ENCODE measurements around the gene PREX1.
A peak's percentile ranks its signal among the peaks of the same experiment; 100 is the strongest.

Gene PREX1

DNA sequence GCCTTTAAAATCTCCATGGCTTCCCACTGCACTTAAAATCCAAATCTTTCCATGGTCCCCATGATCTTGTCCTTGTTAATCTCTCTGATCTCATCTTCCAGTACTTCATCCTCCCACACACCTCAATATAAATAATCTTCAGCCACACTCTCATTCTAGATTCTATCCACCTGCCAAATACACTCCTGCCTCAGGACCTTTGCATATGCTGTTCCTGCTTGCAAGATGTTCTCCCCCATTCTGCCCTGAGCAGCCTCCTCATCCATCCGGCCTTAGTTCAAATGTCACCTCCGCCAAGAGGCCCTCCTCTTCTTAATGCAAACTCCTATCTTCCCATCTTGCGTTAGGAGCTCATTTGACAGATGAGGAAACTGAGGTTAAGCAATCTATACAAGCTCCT, 77.4 kb downstream of the PREX1 start:
- no peak for DNase-seq

DNA sequence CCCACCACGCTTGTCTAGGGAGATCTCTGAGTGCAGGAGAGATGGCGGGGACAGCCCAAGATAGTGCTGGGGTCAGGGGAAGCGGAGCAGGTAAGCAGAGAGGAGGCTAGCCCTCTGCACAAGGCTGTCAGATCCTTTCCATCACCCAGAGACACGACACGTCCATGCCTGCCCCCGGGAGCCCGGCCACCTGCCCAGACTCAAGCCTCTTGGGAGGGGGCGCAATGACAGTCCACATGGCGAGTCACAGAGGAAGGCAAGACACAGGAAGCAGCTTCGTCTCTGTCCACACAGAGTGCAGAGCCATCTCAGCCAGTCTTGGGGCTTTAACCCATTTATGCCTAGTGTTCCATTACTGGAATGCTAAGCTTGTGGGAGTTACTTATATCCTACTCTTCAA, 78.4 kb downstream of the PREX1 start:
- no peak for DNase-seq

DNA sequence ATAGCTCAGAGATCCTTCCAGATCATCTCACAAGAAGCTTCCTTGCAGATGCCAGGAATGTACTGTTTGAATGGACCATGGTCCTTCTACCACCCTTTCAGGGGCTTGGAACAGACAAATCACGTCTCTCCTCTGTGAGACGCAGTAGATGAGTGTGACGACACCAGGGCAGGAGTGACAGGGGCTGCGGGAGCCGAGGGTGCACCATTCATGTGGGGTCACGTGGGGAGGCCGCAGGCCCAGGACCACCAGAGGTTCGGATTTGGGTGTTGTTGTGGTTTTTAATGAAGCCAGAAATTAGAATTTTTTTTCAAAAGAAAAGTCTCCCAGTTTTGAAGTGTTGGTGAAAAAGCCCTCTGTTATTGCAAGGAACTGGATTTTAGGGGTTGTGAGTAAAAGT, 79.2 kb downstream of the PREX1 start:
- DNase-seq: no peak

DNA sequence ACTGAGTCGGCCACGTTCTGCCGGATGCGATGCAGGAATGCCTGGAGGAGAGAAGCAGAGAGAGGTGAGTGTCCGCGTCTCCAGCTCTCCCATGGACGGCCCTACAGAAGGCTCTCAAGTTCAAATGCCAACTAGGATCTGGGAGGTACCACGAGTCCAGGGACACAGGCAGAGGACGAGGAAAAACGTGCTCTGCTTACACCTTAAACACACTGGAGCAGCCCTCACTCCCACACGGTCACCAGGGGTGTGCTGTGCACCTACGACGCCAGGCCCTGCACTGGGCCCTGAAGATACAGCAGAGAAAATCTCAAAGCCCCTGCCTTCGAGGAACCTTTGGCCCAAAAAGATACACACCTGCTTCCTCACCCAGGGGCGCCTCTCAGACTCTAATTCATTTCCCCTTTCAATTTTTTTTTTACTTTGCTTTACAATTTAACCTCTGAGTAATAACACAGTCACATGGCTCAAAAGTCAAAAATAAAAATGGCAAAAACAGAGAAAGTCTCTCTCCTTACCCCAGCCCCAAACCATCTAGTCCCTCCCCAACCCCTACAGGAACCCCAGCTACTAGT, 79.9 kb downstream of the PREX1 start:
- DNase-seq: no peak

DNA sequence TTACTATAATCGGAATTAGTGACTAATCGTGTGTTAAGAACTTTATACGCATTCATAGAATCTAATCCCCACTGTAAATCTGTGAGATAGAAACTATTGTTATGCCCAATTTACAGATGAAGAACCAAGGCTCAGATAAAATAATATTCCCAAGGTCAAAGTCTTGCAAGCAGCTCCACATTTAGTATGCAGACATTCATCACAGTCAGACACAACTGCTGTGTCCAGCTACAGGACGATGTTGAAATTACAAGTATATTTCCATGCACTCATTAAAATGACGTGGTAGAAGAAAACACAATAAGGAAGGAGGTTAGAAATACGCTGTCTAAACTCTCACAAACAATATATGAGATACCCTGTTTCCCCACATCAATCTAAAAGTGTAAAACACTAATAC, 82.5 kb downstream of the PREX1 start:
- DNase-seq: no peak

DNA sequence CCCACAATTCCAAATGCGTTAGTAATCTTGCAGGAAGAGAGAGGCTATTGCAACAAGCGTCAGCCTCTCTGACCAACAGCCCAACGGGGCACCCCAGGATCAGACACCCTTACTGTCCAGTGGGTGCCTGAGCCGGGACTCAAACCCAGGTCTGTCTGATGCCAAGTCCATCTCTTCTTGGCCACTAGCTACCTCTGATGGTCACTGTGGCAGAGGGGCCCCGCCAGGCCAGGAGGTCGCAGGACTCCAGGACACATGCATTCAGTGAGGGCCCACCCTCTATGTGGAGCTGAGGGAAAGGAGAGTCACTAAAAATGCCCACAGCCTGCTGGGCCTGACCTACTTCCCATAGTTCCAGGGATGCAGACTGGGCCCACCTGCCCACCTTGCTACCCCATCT, 83.3 kb downstream of the PREX1 start:
- no peak for DNase-seq

DNA sequence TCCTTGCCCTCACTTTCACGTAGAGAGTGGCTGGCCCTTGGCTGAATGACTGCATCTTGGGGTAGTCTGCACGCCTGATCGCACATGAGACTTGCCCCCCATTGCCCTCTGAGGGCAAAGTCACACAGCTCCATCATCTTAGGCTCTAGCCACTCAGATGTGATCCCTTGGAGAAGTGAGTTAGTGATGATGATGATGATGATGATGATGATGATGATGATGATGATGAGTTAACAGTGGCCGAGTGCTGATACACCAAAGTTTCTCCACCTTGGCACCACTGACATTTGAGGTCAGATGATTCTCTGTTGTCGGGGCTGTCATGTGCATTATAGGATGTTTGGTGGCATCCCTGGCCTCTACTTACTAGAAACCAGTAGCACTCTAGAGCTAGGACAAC, 84.0 kb downstream of the PREX1 start:
- no peak for DNase-seq

DNA sequence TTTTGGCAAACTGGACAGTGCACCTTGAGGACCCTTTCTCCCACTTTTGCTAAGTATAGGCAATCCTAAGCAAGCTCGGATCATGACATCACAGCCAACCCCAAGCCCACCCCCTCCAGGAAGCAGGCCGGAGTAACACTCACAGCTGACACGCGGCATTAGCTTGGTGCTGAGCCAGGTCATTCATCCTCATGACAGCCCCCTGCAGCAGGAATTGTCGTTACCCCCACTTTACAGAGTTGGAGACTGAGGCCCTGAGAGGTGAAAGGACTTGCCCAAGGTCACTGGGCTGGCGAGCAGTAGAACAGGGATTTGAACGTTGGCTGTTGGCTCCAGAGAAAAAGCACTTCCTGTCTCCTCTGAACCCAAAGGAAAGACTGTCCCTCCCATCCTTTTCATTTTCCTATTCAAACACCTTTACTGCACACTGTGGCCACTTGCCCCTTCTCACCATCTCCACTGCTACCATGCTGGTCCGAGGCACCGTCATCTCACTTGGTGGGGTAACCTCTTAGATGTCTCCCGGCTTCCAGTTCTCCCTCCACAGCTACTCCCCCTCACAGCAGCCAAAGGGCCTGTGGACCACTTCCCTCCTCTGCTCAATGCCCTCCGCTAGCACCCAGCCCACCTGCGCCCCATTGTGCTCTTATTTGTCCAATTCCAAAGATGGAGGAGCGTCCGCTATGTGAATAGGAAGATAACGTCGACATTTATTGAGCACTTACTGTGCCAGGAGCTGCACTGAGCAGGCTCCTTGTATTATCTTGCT, 84.7 kb downstream of the PREX1 start:
- DNase-seq: no peak

DNA sequence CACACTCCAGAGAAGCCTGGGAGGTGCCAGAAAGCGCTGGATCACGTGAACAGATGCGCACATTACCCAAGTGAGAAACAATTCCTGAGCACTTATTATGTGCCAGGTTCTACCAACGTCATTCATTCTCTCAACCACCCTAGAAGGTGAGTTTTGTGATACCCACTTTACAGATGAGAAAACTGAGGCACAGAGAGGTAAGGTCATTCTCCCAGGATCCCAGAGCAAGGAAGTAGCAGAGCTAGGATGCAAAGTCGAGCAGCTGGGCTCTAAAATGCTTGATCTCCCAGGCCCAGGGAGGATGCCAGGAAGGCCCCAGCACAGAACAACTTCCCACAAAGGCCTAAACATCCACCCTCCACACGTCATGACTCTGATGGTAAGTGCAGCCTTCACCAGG, 85.6 kb downstream of the PREX1 start:
- DNase-seq: no peak

DNA sequence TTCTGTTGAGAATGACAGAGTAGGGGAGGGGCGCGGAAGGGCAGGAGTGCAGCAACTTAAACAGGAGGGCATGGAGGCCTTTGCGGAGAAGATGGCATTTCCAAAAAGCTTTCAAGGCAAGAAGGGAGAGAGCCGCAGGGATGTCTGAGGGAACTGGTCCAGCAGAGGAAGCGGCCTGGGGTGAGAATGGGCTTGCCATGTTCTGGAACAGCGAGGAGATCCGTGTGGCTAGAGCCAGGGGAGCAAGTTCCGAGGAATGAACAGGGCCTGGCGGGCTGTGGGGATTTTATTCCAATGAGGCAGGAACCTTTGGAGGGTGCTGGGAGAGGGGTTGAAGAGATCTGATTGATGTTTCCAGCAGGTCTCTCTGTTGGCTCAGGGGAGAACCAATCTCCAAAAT, 86.1 kb downstream of the PREX1 start:
- DNase-seq: no peak

DNA sequence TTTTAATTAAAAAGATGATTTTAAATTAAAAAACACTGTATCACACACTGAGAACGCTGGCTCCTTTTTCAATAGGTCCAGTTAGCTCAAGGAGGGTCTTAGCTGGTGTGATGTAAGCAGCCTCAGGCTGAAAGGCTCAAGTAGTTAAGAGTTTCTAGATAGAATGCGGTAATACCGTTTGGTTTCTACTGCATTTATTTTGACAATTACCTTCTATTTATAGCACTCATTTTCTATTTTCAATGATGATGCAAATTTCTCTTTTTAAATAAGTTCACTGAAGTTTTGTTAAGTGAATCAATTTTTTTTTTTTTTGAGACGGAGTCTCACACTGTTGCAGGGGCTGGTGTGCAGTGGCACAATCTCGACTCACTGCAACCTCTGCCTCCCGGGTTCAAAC, 87.1 kb downstream of the PREX1 start:
- DNase-seq: no peak

DNA sequence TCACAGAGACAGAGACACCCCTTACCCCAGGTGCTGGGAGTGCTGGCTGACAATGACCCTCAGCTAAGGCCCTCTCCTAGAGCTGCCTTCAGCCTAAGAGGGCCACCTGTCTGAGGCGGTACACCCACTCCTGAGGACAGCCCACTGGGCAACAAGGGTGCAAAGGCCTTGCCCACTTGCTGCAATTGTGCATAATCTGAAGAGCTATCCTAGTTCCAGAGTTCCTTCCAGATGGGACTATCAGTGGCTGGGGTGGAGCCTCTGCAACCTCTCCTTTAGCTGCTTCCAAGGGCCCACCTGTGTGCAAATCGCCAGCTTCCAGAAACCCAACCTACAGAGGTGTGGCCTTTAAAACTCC, 87.5 kb downstream of the PREX1 start:
- no peak for DNase-seq

DNA sequence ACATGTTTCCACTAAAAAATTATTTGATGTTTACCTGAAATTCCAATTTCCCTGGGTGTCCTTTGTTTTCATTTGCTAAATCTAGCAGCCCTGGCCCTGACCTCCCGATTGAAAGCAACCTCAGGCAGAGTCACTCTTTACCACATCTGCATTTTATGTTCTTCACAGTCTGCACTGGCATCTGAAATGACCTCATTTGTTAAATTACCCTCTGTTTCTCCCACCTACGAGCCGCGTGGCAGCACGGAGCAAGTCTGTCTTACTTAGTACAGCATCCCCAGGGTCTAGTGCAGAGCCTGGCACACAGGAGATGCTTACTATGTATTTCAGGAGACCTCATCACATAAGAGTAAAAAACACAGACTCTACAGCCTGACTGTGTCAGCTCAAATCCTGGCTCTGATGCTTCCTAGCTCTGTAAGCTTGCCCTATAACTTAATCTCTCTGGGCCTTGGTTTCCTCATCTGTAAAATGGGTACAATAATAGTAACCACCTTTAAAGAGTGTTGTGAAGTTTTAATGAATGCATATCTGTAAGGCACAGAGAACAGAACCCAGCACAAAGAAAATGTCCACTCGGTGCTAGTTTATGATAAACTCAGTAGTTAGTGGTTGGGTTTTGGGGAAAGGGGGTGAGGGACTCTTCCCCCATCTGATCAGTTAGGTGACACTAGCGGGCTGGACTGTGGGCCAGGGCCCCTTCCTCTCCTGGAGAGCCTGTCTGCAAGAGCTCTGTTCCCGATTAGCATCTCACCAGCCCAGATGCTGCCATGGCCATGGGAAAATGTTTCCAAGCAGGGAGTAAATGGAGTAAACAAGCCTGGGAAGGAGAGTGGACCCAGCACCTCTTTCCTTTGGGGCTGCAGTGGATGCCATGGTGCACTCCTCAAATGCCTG, 88.2 kb downstream of the PREX1 start:
- DNase-seq: peak in 2 of 5 experiments; percentile 37 to 89

DNA sequence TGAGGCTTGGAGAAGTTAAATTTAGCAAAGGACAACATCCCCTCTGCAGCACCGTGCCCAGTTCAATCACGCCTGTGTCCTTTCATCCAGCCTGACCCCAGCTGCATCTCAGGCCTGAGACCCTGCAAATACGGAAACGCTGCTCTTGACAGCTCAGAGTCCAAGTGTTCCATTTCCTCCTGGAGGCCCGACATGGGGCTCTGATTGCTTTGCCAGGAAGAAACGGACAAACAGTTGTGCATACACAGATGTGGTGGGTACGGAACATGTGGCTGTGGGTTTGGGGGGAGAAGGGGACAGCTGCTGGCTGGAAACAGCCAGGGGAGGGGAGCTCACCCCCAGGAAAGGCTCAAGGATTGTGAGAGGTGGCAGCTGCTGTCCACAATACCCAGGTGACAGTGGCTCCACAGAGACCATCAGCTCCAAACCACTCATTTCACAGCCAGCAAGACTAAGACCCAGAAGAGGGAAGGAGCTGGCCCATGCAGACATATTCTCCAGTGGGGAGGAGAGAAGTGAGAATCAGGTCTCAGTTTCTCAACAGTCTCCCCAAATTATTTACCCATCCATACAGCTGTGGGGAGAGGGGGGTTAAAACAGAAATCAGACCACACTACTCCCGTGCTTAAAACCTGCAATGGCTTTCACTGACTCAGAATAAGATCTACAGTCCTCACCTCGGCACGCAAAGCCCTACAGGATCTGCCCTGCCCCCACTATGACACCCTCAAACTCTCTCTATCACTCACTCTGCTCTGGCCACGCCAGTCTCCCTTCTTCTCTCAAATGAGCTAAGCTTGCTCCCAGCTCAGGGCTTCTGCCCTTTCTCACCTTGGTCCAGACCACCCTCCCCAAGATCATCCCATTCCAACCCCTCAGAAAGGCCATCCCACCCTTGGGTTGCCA, 89.1 kb downstream of the PREX1 start:
- peak in 2 of 5 experiments; percentile 55 to 98 for DNase-seq

DNA sequence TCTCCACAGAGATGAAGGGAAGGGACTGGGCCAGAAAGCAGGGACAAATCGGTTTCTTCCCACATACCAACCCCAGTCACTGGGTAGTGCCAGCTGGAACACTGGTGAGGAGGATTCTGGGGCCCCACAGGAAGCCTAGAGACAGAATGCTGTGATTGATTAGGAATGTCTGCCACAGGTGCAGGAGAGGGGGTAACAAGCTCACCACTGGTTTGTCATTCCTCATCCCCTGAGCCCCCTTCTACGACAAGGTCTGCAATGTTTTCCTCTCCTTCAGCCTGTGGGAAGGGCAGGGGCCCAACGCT, 89.8 kb downstream of the PREX1 start:
- DNase-seq: no peak

DNA sequence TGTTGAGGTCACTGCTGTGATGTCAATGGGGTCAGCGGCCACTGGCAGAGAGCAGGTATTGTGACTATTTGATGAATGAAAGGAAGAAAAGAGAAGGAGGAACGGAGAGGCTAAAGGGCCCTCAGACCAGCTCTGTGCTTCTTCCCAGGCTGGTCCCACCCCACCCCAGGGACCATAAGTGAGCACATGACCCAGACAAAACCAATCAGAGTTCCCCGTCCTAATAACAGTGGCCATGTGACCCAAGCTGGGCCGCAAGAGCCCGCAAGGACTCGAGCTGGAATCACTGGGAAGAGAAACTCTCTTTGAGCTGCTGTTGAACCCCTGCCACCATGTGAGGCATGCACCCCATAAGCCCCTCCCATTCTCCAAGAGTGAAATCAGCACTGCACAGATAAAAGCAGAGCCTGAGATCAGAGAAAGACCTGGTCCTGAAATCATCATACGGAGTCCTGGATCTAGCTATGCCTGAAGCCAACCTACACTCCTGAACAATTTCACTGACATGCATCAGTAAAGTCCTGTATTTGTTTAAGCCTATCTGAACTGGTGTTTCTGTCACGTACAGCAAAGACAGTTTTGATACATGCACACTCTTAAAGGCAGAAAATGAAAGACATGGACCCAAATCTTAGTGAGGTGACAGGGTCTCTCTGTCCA, 90.2 kb downstream of the PREX1 start:
- no peak for DNase-seq

DNA sequence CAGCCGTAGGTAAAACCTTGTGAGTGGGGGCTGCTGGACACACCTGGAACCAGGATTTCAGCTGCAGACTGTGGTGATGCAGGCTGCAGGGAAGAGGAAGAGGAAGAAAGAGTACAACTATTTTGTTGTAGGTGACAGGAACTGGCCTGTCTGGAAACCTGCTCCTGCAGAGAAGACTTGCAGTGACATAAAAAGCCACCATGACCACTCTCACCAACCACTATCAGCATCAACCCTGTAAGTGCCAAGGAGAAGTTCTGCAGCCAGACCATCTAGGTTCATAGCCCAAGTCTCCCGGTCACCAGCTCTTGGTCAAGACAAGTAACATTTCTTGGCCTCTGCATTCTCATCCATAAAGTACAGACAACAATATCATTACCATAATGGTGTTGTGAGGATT, 91.2 kb downstream of the PREX1 start:
- peak in 1 of 5 experiments; percentile 54 for DNase-seq

DNA sequence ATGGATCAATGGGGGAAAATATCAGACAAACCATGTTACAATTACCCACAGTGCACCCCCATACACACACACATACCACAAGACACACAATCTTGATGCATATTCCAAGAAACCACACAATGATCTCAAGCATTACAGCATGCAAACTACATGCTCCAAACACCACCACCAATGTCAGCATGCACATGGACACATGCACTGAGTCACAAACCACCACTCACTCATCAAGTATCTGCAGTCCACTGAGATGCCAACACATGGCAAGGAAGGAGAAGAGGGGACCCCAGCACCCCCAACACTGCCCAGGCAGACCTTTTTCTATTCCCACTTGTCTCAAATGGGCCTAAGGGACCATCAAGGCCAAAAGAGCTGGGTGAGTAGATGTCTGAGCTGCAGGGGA, 91.6 kb downstream of the PREX1 start:
- DNase-seq: peak in 1 of 5 experiments; percentile 42

DNA sequence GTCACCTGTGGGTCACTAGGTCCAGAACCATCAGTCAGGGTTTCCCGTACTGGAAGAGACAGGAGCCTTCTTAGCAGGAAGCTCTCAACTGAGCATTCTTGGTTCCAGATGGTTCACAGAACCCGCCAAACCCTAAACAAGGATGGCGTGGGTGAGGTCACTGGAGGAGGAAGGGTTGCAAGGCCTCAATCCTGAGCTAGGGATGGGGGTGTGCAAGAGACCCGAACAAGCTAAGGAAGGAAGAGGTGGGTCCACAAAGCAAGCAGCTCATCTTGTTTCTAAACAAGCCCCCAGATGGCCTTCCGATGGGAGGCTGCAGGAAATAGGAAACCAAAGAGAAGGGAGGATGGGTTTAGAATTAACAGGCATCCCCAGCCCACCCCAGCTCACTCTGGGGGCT, 92.7 kb downstream of the PREX1 start:
- no peak for DNase-seq

DNA sequence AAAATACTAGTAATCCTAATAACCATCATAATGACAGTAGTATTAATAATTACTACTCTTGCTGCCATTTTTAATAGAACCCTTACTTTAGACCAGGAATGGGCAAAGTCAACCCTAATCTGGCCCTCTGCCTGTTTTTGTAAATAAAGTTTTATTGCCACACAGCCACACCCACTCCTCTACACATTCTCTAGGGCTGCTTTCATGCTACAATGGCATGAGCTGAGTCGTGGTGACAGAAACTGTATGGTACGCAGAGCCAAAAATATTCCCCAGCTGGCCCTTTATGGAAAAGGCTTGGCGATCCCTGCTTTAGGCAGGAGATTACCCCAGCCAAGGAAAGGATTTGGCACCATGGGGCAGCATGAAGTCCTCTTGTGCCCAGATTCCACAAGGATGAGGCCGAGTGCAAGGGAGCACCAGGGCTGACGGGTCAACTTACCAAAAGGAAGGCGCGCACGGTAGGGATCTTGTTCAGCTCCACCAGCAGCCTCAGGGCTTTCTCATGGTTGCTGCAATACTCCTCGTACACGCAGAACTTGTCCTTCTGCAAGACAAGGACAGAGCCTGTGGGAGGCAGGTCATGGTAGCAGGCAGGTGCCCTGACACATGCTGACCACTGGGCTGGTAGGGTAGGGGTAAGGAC, 93.6 kb downstream of the PREX1 start:
- DNase-seq: no peak

DNA sequence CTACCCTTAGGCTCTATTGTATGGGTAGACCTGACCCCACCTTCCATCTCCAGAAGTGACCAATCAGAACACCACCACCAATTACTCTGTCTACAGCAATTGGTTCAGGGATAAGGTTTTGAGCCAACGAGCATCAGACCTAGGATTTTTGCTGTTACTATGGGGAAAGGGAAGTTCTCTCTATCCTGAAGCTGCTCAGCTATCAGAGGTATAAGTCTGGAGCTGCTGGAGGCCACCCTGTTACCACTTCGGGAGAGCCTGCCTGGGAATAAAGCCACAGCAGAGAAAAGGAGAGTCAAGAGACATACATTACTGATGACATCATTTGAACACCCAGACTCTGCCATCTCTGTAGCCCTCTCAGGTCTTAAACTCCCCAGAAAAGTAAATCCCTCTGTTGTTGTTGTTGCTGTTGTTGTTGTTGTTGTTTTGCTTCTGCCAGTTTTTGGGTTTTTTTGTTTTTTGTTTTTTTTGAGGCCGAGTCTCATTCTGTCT, 94.5 kb downstream of the PREX1 start:
- DNase-seq: peak in 1 of 5 experiments; percentile 32
